B cell (primary cell): ENCODE data around the gene SIPA1L3.

ENCODE experiments used
- EZH2 ChIP-seq: IDR thresholded peaks from 2 replicates; pipeline ENCODE4 v1.6.1; 2012; ENCODE audit warnings: borderline replicate concordance, low read depth, mild to moderate bottlenecking, moderate library complexity, low read length; ENCODE audit not compliant: insufficient read depth, poor library complexity, severe bottlenecking
- TF ChIP-seq, protein P1 (sequence below): fragments of 200-600 bp; IDR thresholded peaks from one replicate; pipeline ENCODE4 v1.8.0; 2022; ENCODE audit warnings: antibody characterized with exemption, mild to moderate bottlenecking

DNA sequence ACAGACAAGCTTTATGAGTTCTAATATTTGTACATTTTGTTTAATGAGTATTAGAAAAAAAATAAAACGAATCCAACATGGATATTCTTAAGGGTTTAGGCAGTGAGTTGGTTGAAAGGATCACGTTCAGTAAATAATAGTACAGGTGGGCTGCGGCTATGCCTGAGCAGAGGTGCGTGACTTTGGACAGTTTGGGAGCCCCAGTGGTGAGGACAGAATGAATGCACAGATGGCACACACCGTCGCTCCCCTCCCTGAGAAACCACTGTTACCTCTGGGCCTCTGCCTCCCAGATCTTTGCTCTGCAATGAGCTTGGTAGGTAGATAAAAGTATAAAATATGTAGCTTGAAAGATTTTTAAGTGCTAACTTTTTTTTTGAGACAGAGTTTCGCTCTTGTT lies 153.3 kb downstream of the SIPA1L3 start:
- TF ChIP-seq, protein P1, sequence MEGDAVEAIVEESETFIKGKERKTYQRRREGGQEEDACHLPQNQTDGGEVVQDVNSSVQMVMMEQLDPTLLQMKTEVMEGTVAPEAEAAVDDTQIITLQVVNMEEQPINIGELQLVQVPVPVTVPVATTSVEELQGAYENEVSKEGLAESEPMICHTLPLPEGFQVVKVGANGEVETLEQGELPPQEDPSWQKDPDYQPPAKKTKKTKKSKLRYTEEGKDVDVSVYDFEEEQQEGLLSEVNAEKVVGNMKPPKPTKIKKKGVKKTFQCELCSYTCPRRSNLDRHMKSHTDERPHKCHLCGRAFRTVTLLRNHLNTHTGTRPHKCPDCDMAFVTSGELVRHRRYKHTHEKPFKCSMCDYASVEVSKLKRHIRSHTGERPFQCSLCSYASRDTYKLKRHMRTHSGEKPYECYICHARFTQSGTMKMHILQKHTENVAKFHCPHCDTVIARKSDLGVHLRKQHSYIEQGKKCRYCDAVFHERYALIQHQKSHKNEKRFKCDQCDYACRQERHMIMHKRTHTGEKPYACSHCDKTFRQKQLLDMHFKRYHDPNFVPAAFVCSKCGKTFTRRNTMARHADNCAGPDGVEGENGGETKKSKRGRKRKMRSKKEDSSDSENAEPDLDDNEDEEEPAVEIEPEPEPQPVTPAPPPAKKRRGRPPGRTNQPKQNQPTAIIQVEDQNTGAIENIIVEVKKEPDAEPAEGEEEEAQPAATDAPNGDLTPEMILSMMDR, result no peak
- no peak for TF ChIP-seq EZH2
